Renal cortical epithelial cell (primary cell): Measurements from ENCODE around the gene MANSC4. TPM values are rescaled to one million over a fixed set of nuclear protein-coding genes. Genes with fewer than 3 reads are reported as not detected.
"Not testable (repeated sequence)": the region's sequence is repeated elsewhere in the genome, so short reads cannot be mapped to it uniquely, and the experiment has no call there.

Experiments used
- DNase-seq: peaks from one replicate; pipeline ENCODE4 v3.0.0-alpha.2; 2011; ENCODE audit warnings: low read depth
- total RNA-seq: library from RNA; depleted of rRNA; stranded (reverse); fragments of >200 nt; gene quantifications from 2 replicates; pipeline ENCODE4 v1.2.3, GENCODE V29; 2014

The MANSC4 gene
- total RNA-seq, 1 donor from 2014 or later = not detected

DNA sequence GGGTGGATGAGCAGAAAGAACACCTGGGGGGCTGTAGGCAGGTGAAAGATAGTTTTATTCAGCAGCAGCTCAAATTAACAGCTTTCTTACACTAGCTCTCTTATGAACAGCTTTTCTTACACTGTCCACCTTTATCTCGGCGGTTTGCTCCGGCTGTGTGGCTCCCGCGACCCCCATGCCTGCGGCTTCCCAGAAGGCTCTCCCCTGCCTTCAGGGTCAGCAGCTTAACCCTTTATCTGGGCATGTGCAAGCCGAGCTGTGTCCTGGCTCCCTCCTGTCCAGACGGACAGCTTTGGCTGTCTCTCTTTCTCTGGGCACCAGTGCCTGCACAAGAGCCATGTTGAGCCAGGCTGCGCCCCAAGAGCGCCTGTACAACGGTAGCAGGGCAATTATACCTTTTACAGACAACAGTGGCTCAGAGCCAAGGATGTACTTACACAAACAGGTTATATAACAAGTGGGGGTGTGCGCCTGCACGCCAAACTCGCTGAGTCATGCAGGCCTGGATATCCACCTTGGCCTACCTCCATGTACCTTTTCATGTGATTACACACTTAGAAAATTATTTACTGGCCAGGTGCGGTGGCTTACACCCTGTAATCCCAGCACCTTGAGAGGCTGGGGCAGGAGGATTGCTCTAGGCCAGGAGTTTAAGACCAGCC lies 28.5 kb downstream of the MANSC4 start:
- peak; percentile 75 for DNase-seq

DNA sequence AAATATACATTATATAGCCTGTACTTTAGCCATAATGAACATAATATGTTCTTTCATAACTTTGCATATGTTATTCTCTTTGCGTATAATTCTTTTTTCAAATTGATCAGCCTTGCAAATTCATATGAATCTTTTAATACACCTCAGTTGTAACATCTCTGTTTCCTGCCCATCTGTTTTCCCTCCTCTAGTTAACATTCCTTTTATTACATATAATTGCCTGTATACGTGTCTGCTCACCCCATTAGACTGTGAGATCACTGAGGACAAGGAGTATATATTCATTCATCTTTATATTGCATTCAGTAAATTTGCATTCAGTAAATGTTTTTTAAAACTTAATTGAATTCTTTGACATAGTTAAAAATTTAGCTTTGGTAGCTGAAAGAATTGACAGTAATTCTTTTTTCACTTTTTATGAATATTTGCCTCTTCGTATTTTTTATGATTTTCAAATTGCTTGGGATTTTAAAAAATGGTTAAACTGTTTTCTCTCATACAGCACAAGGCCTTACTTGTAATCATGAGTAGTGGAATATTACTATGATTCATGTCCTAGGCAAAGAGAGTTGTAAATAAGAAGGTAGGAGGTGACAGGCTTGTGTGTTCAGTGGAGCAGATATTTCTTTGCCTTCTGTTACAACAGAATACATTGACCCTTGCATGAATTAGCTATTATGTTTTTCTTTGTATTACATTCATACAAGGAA lies 32.8 kb downstream of the MANSC4 start:
- peak; percentile 83 for DNase-seq

DNA sequence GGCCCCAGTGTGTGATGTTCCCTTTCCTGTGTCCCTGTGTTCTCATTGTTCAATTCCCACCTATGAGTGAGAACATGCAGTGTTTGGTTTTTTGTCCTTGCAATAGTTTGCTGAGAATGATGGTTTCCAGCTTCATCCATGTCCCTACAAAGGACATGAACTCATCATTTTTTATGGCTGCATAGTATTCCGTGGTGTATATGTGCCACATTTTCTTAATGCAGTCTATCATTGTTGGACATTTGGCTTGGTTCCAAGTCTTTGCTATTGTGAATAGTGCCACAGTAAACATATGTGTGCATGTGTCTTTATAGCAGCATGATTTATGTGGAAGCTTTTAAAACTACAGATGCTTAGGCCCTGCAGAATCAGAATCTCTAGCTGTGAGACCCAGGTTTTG lies 34.3 kb downstream of the MANSC4 start:
- not testable (repeated sequence) for DNase-seq

GRCh38 chr12:27743601-27744000 lies 36.4 kb downstream of the MANSC4 start:
- no peak for DNase-seq

DNA sequence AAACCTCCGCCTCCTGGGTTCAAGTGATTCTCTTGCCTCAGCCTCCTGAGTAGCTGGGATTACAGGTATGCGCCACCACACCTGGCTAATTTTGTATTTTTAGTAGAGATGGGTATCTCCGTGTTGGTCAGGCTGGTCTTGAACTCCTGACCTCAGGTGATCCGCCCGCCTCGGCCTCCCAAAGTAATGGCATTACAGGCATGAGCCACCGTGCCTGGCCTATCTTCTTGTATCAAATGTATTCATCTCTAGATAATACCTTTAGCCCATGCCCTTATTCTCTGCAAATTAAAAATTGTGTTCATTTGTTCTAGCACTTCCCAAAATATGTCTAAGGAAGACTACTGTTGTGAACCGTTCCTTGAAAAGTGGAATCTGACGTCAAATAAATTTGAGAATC lies 45.7 kb downstream of the MANSC4 start:
- not testable (repeated sequence) for DNase-seq

DNA sequence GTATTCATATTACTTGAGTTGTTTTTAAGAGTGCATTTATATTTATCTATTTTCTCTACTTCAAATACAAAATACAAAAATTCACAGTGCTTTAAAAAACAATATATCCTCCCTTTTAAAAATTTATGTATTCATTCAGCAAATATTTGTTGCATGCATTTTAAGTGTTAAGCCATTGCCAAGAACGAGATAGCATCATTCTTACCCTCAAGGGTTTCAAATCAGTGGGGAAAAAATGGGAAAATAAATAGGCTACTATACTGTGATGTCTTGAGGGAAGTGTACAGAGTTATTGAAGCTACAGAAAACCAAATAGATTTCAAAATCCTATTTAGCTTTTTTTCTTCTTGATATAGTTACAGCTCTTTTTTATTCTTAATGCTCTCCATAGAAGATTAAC lies 46.2 kb downstream of the MANSC4 start:
- no peak for DNase-seq

GRCh38 chr12:27733052-27733656 lies 46.9 kb downstream of the MANSC4 start:
- DNase-seq = no peak

DNA sequence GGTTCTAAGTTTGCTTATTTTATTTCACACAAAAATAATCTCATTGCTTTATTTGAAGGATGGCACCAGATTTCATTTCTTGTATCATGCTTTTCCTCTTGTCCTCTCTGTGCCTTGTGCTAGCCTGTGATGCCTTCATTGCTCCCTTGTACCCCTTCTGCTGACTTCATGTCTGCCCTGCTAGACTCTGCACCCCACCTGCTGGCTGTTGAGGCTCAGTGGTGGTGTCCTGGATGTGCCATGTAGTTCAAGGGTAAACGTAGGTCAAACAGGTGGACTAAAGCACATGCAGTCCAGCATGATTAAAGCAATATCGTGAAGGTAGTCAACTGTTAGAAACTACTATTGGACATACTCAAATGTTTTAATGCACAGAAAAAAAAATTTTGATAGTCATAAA lies 47.8 kb downstream of the MANSC4 start:
- no peak for DNase-seq

GRCh38 chr12:27730097-27730588 lies 49.9 kb downstream of the MANSC4 start:
- DNase-seq = no peak

DNA sequence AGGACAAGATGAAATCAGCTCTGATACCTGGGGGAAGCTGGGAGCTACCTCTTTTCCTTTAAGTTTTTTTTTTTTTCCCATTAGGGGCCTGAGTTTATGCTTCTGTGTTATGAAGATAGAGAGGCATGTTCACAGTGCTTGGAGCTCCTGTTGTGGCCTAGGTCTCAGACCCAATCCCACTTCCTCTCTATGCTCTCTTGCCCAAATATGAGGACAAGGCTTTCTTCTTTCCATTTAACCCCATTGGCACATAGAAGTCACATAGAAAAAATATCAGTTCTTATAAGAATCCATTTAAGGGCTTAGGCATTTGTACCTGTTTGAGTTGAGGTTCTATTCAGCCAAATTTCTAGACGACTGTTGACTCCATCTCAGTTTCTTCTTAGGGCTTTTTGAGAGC lies 56.8 kb downstream of the MANSC4 start:
- no peak for DNase-seq

Other genes with a start within 250 kb of the MANSC4 start
- 0.35 and 4.0 TPM in 2 replicates for gene REP15, start 83.8 kb downstream of the MANSC4 start, total RNA-seq
- gene MRPS35, start 69.4 kb downstream of the MANSC4 start, total RNA-seq = 96.1 and 107 TPM in 2 replicates
- 16.7 and 23.6 TPM in 2 replicates for gene KLHL42, start within 50 bp of the MANSC4 start, total RNA-seq
- gene PTHLH, start 192.5 kb upstream of the MANSC4 start, total RNA-seq = 0.40 and 9.7 TPM in 2 replicates